AG10803 (cell line): Measurements from ENCODE around the gene TAF11L8.
"Not testable (repeated sequence)": the region's sequence is repeated elsewhere in the genome, so short reads cannot be mapped to it uniquely, and the experiment has no call there.

ENCODE experiments used
- DNase-seq: peaks from one replicate; pipeline ENCODE4 v3.0.0; 2010; ENCODE audit warnings: low read depth
- H3K4me3 ChIP-seq: 2 replicates; pipeline ENCODE4 v1.5.1; 2011; ENCODE audit warnings: mild to moderate bottlenecking, low read length, control low read depth
- CTCF ChIP-seq: conservative IDR thresholded peaks from 2 replicates; pipeline ENCODE4 v1.5.1; 2011; ENCODE audit warnings: mild to moderate bottlenecking, low read length, control low read depth, inconsistent platforms

Gene TAF11L8

DNA sequence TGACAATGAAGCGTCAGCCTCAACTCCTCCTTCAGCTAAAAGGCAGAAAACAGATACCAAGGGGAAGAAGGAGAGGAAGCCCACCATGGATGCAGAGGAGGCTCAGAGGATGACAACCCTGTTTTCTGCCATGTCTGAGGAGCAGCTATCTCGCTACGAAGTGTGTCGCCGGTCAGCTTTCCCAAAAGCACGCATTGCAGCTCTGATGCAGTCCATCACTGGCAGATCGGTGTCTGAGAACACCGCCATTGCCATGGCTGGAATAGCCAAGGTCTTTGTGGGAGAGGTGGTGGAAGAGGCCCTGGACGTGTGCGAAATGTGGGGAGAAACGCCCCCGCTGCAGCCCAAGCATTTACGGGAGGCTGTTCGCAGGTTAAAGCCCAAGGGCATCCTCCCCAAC lies 14.2 kb upstream of the TAF11L8 start:
- no peak for DNase-seq
- no peak overlapping the region for H3K4me3 ChIP-seq
- no peak for TF ChIP-seq CTCF

DNA sequence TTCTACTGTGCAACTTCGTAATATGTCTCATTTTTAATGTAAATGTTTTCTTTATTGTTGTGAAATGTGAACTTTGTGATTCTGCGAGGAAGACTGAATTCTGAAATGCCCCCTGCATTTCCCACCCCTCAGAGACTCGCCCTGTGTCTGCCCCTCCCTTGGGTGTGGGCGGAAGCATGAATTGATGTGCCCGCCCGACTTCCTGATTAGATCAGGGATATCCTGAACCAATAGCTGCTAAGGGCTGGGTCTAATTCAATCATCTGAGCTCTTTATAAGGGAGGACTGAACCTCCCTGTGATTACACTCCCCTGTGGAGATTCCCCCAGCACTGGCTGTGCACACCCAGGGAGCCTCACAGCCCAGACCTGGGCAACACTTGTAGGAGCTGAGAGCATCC lies 13.1 kb upstream of the TAF11L8 start, which contains the start of gene TAF11L11:
Gene TAF11L11 (plus strand): TSS at position 304 of the 400 bp plus-strand sequence.
- not testable (repeated sequence) for DNase-seq, H3K4me3 ChIP-seq

DNA sequence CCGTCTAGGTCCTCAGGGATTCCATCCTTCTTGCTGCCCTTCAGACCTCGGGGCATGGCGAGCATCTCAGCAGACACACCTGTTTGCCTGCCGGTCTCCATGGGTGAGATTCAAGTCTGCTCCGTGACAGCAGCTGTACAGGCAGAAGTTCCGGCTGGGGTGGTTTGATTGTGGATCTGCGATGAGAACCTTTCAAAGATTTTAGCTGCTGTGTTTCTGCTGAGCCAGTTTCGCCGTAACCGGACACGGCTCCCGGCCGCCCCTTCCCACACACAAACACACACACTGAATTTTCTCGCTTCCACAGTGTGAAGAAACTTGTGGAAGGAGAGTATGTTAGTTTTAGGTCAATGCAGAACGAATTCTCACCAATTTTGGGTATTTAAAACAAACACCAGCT lies 7.0 kb upstream of the TAF11L8 start, which contains the start of gene TAF11L10:
Gene TAF11L10 (minus strand): TSS at position 101 of the 400 bp plus-strand sequence.
- H3K4me3 ChIP-seq, DNase-seq: not testable (repeated sequence)

DNA sequence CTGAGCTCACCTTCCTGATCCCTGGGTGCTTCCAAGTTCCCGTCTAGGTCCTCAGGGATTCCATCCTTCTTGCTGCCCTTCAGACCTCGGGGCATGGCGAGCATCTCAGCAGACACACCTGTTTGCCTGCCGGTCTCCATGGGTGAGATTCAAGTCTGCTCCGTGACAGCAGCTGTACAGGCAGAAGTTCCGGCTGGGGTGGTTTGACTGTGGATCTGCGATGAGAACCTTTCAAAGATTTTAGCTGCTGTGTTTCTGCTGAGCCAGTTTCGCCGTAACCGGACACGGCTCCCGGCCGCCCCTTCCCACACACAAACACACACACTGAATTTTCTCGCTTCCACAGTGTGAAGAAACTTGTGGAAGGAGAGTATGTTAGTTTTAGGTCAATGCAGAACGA lies 3.5 kb upstream of the TAF11L8 start, which contains the start of gene TAF11L9:
Gene TAF11L9 (minus strand): TSS at position 140 of the 400 bp plus-strand sequence.
- not testable (repeated sequence) for DNase-seq, H3K4me3 ChIP-seq

GRCh38 chr5:17585658-17586057 lies 5.1 kb downstream of the TAF11L8 start, which contains the start of gene TAF11L7:
Gene TAF11L7, minus strand, starts transcription at chr5:17585758.
- not testable (repeated sequence) for DNase-seq, H3K4me3 ChIP-seq
